22Rv1 (cell line): Measurements from ENCODE around the gene CHKB.

ENCODE experiments used
- H3K27ac ChIP-seq: fragments of 450-650 bp; 2 replicates; pipeline ENCODE4 v1.5.1; 2017
- ZFX ChIP-seq: fragments of 450-650 bp; IDR thresholded peaks from 2 replicates; pipeline ENCODE4 v1.6.1; 2017; ENCODE audit warnings: antibody characterized with exemption, borderline replicate concordance
- TF ChIP-seq, protein P1 (sequence below): fragments of 450-650 bp; IDR thresholded peaks from 2 replicates; pipeline ENCODE4 v1.5.1; 2017; ENCODE audit warnings: mild to moderate bottlenecking

CHKB gene

GRCh38 chr22:50529416-50529896 is 53.2 kb downstream of the CHKB start:
- peak overlapping the region; percentile 99 for H3K27ac ChIP-seq
- TF ChIP-seq, protein P1, sequence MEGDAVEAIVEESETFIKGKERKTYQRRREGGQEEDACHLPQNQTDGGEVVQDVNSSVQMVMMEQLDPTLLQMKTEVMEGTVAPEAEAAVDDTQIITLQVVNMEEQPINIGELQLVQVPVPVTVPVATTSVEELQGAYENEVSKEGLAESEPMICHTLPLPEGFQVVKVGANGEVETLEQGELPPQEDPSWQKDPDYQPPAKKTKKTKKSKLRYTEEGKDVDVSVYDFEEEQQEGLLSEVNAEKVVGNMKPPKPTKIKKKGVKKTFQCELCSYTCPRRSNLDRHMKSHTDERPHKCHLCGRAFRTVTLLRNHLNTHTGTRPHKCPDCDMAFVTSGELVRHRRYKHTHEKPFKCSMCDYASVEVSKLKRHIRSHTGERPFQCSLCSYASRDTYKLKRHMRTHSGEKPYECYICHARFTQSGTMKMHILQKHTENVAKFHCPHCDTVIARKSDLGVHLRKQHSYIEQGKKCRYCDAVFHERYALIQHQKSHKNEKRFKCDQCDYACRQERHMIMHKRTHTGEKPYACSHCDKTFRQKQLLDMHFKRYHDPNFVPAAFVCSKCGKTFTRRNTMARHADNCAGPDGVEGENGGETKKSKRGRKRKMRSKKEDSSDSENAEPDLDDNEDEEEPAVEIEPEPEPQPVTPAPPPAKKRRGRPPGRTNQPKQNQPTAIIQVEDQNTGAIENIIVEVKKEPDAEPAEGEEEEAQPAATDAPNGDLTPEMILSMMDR = no peak
- TF ChIP-seq ZFX = no peak
